HG03280 (cell line): Measurements from ENCODE around the gene EPG5.
"Not testable (repeated sequence)": the region's sequence is repeated elsewhere in the genome, so short reads cannot be mapped to it uniquely, and the experiment has no call there.

Experiments used
- ATAC-seq: cut with Tn5 transposase; IDR thresholded peaks from one replicate; pipeline ENCODE4 v1.9.1; 2021; ENCODE audit warnings: mild to moderate bottlenecking, moderate library complexity; ENCODE audit not compliant: unreplicated experiment

Gene EPG5

DNA sequence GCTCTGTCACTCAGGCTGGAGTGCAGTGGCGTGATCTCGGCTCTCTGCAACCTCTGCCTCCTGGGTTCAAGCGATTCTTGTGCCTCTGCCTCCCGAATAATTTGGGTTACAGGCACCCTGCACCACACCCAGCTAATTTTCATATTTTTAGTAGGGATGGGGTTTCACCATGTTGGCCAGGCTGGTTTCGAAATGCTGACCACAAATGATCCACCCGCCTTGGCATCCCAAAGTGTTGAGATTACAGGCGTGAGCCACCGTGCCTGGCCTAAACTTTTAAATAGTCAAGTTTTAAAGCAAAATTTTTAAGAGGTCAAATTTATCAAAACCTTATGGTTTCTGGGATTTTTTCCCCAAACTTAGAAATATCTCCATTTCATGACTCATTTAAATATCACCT lies 148.4 kb downstream of the EPG5 start:
- ATAC-seq: not testable (repeated sequence)

DNA sequence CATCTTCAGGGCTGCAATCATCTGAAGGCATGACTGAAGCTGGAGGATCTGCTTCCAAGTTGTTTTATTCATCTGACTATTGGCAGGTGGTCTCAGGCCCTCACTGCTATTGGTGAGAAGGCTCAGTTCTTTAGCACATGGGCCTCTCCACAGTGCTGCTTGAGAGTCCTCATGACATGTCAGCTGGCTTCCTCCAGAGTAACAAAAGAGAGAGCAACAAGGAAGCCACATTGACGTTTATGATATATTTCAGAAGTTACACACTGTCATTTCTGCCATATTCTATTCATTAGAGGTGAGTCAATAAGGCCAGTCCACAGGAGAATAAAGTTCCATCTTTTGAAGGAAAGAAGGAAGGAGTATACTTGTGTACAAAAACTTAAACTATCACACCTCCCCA lies 149.6 kb downstream of the EPG5 start:
- ATAC-seq: no peak

DNA sequence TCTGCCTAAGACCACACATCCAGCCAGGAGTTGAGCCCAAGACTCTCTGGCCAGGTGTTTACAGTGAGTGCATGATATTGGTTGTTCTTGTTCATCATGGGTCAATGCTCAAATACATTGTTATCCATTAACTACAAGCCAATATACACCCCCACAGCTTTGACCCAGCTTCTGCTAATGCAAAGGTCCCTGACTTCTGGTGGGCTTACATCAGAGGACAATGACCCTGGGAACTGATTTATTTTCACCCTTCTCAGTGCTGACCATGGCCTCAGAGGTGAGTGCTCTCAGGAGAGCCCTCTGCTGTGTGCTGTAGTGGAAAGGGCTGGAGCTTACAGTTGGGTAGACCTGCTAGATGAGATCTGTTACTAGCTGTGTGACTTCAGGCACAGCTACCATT lies 152.4 kb downstream of the EPG5 start:
- not testable (repeated sequence) for ATAC-seq

DNA sequence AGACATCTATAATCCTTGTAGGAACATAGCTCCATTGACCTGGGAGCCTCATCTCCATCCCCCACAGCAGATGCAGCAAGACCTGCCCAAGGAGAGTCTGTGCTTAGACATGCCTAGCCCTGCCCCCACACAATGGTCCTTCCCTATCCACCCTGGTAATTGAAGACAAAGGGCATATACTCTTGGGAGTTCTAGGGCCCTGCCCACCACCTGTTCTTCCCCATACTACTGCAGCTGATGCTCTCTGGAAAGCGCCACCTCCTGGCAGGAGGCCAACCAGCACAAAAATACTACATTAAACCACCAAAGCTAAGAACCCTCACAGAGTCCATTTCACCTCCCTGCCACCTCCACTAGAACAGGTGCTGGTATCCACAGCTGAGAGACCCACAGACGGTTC lies 160.0 kb downstream of the EPG5 start:
- not testable (repeated sequence) for ATAC-seq

DNA sequence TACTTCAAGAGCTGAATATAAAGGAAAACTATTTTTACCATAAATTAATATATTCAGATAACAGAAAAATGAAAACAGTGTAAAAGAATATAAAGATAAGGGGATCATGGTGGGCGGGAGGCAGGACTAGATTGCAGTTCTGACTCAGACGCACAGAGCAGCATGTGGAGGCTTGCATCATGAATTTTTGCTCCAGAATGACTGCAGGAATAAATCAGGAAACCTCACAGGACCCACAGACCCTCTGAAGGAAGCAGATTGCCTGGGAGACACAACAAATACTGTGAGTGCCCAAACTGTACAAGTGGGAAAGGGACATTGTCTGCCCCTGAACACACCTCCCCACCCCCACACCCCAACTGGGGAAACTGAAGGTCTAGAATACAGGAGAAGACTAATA lies 160.9 kb downstream of the EPG5 start:
- no peak for ATAC-seq

DNA sequence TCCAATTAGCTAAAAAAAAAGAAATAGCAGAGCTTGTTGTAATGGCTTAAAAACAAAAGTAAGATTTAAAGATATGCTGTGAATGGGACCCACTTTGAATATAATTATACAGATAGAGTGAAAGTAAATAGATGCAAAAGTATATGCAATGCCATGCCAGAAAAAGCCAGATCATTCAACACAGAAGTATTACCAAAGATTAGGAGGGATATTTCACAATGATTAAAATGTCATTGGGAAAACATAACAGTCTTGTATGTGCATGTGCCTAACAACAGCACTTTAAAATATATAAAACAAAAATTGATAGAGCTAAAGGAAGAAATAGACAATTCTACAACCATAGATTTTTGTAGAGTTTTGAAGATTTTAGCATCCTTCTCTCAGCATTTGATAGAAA lies 161.6 kb downstream of the EPG5 start:
- no peak for ATAC-seq

DNA sequence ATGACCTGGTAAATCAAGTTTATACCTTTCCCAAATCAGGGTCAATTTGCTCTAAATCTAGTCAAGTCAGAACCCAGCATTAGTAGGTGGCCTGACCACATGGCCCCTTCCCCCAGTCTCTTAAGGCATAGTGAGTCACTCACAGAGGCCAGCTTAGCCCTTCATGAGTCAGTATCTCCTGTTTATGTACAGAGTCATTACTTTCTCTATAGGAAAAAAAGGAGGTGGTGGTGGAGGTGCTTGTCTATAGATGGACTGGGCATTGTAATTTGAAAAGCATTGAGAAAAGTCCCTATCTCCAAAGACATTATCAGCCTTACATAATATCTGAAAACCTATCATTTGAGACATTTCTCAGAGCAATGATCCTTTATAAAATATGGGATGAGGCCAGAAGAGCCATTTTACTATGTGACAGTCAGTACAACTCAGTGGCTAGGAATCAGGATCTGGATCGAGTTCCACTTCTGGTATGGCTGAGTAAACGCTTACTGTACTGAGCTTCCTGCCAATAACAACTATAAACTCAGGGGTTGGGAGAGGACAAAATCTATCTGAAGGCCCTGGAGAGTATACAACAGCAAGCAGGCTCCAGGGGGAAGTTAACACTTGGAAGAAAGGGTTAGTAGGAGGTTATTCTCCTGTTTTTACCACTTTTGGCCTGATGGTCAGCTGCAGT lies 164.2 kb downstream of the EPG5 start:
- no peak for ATAC-seq

DNA sequence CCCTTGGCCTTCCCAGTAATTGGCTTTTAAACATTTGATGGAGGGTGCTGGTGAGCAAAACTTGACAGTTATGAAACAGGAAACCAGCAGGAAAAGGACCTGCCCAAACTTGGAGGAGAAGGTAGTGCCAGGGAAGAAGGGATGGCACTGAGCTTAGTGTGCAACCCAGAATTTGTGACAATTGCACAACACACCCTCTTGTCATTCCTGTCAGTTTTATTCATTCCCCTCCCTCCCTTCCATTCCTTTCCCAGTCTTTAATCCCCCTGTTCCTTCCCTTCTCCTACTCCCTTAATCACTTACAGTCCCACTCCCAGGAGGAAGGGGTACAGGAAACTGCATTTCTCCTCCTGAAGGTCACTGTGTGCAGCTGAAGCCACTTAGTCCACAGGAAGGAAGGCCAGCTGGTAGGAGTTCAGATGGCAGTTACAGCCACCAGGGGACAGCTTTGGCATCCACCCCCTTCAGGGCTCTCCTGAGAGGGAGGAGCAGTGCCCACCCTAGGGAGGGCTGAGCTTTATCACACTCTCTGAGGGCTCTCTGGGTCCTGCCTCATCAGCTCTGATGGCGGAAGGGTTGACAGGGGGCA lies 165.6 kb downstream of the EPG5 start:
- ATAC-seq: no peak
